Testis (tissue), 3 donors: ENCODE results near the gene MROH7. TPM values are rescaled to one million over a fixed set of nuclear protein-coding genes. Genes with fewer than 3 reads are reported as not detected.

Experiments
- DNase-seq: peaks from one replicate; pipeline ENCODE4 v3.0.0-alpha.2; 2019
- H3K27ac ChIP-seq, 2 donors: fragments of 200-600 bp; sonication (generic); one replicate each; pipeline ENCODE4 v1.5.1; 2019
- H3K27me3 ChIP-seq: fragments of 200-600 bp; sonication (generic); one replicate; pipeline ENCODE4 v1.5.1; 2019
- H3K36me3 ChIP-seq: fragments of 200-600 bp; sonication (generic); one replicate; pipeline ENCODE4 v1.5.1; 2017; ENCODE audit warnings: low read depth; ENCODE audit errors: missing control alignments
- H3K4me1 ChIP-seq: fragments of 200-600 bp; sonication (generic); one replicate; pipeline ENCODE4 v1.5.1; 2019
- H3K4me3 ChIP-seq, 2 donors: fragments of 200-600 bp; sonication (generic); one replicate each; pipeline ENCODE4 v1.5.1; 2017 to 2019
- H3K9me3 ChIP-seq: fragments of 200-600 bp; sonication (generic); one replicate; pipeline ENCODE4 v1.5.1; 2017
- CTCF ChIP-seq, 3 experiments: fragments of 450-650 bp in 2 of 3; fragments of 200-600 bp in 1 of 3; sonication (generic) in 1 of 3; IDR thresholded peaks; one replicate each; pipeline ENCODE4 v1.5.1; 2016 to 2019; ENCODE audit warnings: antibody characterized with exemption in 3 of 3, mild to moderate bottlenecking in 2 of 3, moderate library complexity in 1 of 3
- POLR2A ChIP-seq: fragments of 450-650 bp; IDR thresholded peaks from one replicate; pipeline ENCODE4 v1.6.1; 2017; ENCODE audit warnings: antibody characterized with exemption, mild to moderate bottlenecking, moderate library complexity
- WGBS, 2 donors: methylation state at CpG; one replicate each; pipeline ENCODE4 v1.1.5; 2018; 5-methylcytosine and 5-hydroxymethylcytosine counted together
- intact Hi-C: fragments of 100-400 bp; cut with DNase I; formaldehyde crosslinking; loops from one replicate; pipeline ENCODE4 v1.15.1; 2023; ENCODE audit warnings: low total_unique reads
- polyA plus RNA-seq: library from polyadenylated mRNA; stranded (reverse); fragments of 350-450 nt; fragmentation: Illumina TruSeq; extraction: RNeasy Lipid Tissue Mini Kit (QIAGEN cat#74804); gene quantifications from one replicate; pipeline ENCODE4 v1.2.3, GENCODE V29; 2014; ENCODE audit warnings: low read depth, low replicate concordance; ENCODE audit not compliant: insufficient read depth
- total RNA-seq, 2 donors: library from RNA; depleted of rRNA; stranded (reverse); fragments of >200 nt; gene quantifications; one replicate each; pipeline ENCODE4 v1.2.3, GENCODE V29; 2016

MROH7 gene
- total and polyA plus RNA-seq, 3 donors from 2014 or later = 72.7 to 236 (median 162) TPM

- Histone ChIP-seq H3K27me3 (no peaks in the 10 kb centered on the region), H3K4me1 (no peaks in the 10 kb centered on the region), H3K27ac (no peak overlapping the region), H3K4me3 (no peak overlapping the region), H3K9me3 (no peaks in the 10 kb centered on the region), H3K36me3 (no peaks in the 10 kb centered on the region)
- intact Hi-C loops = no loop called here
- TF ChIP-seq CTCF (IDR thresholded peaks at IDR 0.05) (no peak), POLR2A (no peak)
- 68 to 72% methylated on average over 5 to 16 of the region's 16 CpGs for WGBS, 2 donors
- DNase-seq = no peak
These were observed 32.2 kb upstream of the MROH7 start for GRCh38 chr1:54609301-54609921.

GRCh38 chr1:54610048-54610447, 31.5 kb upstream of the MROH7 start:
- Histone ChIP-seq H3K36me3 (no peaks in the 10 kb centered on the region), H3K4me3 (no peak overlapping the region), H3K27ac (no peak overlapping the region), H3K9me3 (no peaks in the 10 kb centered on the region), H3K27me3 (no peaks in the 10 kb centered on the region), H3K4me1 (no peaks in the 10 kb centered on the region)
- intact Hi-C loops = no loop called here
- WGBS, 2 donors = 85 to 97% methylated on average over 6 of the region's 6 CpGs
- no peak for DNase-seq
- no peak for TF ChIP-seq CTCF (IDR thresholded peaks at IDR 0.05)
- TF ChIP-seq POLR2A = no peak

GRCh38 chr1:54610601-54611580, 30.7 kb upstream of the MROH7 start:
- no peaks in the 10 kb centered on the region for H3K9me3 ChIP-seq
- no peaks in the 10 kb centered on the region for H3K4me1 ChIP-seq
- no peaks in the 10 kb centered on the region for H3K27me3 ChIP-seq
- no peak for DNase-seq
- no peak overlapping the region for H3K4me3 ChIP-seq
- TF ChIP-seq POLR2A (no peak), CTCF (IDR thresholded peaks at IDR 0.05) (no peak)
- H3K27ac ChIP-seq = no peak overlapping the region
- 94 to 97% methylated on average over 18 of the region's 18 CpGs for WGBS, 2 donors
- no peaks in the 10 kb centered on the region for H3K36me3 ChIP-seq
- intact Hi-C loops = no loop called here

- Histone ChIP-seq H3K9me3 (no peaks in the 10 kb centered on the region), H3K4me1 (no peaks in the 10 kb centered on the region), H3K27me3 (no peaks in the 10 kb centered on the region), H3K4me3 (no peak overlapping the region), H3K27ac (no peak overlapping the region), H3K36me3 (no peaks in the 10 kb centered on the region)
- TF ChIP-seq CTCF (IDR thresholded peaks at IDR 0.05) (no peak), POLR2A (no peak)
- intact Hi-C loops = no loop called here
- no peak for DNase-seq
- 92 to 94% methylated on average over 6 to 8 of the region's 8 CpGs for WGBS, 2 donors
These were observed 30.0 kb upstream of the MROH7 start for GRCh38 chr1:54611621-54612020.
